HepG2 (cell line): ENCODE data around the gene FEV.

ENCODE experiments used
- AGO1 ChIP-seq: fragments of 200-400 bp; formaldehyde crosslinking; IDR thresholded peaks from 2 replicates; pipeline ENCODE4 v1.6.1; 2017; ENCODE audit warnings: mild to moderate bottlenecking, low read depth, low read length, moderate library complexity; ENCODE audit not compliant: poor library complexity, severe bottlenecking
- JUNB ChIP-seq: sonication (generic); formaldehyde crosslinking; IDR thresholded peaks from 2 replicates; pipeline ENCODE4 v1.8.0; 2022; ENCODE audit warnings: missing genetic modification reagents, mild to moderate bottlenecking, borderline replicate concordance
- MAFF ChIP-seq: IDR thresholded peaks from 2 replicates; pipeline ENCODE4 v1.6.1; 2011; ENCODE audit warnings: low read depth, low read length, improper control_type of control experiment
- RAD21 ChIP-seq: fragments of 450-650 bp; formaldehyde crosslinking; IDR thresholded peaks from 2 replicates; pipeline ENCODE4 v1.5.0; 2020; ENCODE audit warnings: mild to moderate bottlenecking
- SATB2 ChIP-seq: sonication (generic); formaldehyde crosslinking; IDR thresholded peaks from 2 replicates; pipeline ENCODE4 v1.5.0; 2020; ENCODE audit warnings: missing genetic modification reagents
- TCF7 ChIP-seq: sonication (generic); IDR thresholded peaks from 2 replicates; pipeline ENCODE4 v1.6.1; 2016; ENCODE audit warnings: antibody characterized with exemption, low read depth
- ZNF331 ChIP-seq: sonication (generic); formaldehyde crosslinking; IDR thresholded peaks from 2 replicates; pipeline ENCODE4 v1.4.0; 2020; ENCODE audit warnings: missing genetic modification reagents
- ZNF354B ChIP-seq: sonication (generic); formaldehyde crosslinking; IDR thresholded peaks from 2 replicates; pipeline ENCODE4 v1.8.0; 2022; ENCODE audit warnings: mild to moderate bottlenecking, missing genetic modification reagents
- ZNF383 ChIP-seq: sonication (generic); formaldehyde crosslinking; IDR thresholded peaks from 2 replicates; pipeline ENCODE4 v1.4.0; 2020; ENCODE audit warnings: missing genetic modification reagents, mild to moderate bottlenecking, borderline replicate concordance
- ZNF576 ChIP-seq: sonication (generic); formaldehyde crosslinking; IDR thresholded peaks from 2 replicates; pipeline ENCODE4 v1.4.0; 2020; ENCODE audit warnings: mild to moderate bottlenecking, missing genetic modification reagents
- TF ChIP-seq, protein P1 (sequence below): sonication (generic); formaldehyde crosslinking; IDR thresholded peaks from 2 replicates; pipeline ENCODE4 v1.5.0; 2020; ENCODE audit warnings: mild to moderate bottlenecking, missing genetic modification reagents
- TF ChIP-seq, protein P2 (sequence below): sonication (generic); formaldehyde crosslinking; IDR thresholded peaks from 2 replicates; pipeline ENCODE4 v1.5.0; 2020; ENCODE audit warnings: mild to moderate bottlenecking, missing genetic modification reagents, moderate library complexity

DNA sequence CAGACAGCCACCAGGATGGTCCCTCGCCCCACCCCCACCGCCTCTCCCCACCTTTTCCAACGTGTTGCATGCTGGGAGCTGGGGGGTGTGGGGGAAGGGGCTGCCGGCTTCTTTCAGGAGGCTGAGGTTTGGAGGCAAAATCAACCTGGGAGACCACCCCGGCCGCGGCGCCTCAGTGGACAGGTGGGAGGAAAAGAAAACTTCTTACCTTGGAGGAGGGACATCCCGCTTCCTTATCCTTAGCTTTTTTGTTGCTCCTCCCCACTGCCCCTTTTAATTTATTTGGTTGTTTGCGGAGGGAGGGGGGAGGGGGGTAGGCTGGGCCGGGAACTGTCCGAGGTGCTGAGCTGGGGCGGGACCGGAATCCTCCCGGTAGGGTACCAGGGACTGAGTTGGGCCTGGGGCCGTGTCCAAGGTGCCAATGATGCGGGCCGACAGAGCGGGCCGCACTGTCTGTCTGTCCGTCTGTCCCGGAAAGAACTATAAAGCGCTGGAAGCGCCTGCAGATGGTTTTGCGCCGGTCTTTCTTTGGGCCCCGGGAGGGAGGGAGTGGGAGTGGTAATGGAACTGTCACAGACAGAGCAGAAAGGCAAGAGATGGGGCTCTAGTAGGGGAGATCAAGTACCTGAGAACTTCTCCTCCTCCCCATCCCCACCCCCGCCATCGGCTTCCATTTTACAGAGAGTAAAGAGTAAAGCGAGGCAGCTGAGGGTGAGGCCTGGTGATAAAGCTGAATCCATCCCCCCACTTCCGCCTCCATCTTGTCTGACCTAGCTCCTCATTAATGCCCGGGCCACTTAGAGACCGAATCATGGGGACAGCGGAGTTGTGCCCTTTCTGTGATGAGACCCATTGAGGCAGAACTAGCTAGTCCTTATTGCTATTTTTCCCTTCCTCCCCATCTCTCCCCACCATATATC is 23.1 kb downstream of the FEV start:
- TF ChIP-seq ZNF576 (CRISPR knock-in tag) (no peak), JUNB (CRISPR knock-in tag) (no peak), ZNF331 (CRISPR knock-in tag) (no peak), RAD21 (CRISPR knock-in tag) (no peak), SATB2 (no peak), ZNF354B (no peak), AGO1 (no peak), ZNF383 (no peak), TCF7 (no peak), MAFF (no peak)
- TF ChIP-seq, protein P1, sequence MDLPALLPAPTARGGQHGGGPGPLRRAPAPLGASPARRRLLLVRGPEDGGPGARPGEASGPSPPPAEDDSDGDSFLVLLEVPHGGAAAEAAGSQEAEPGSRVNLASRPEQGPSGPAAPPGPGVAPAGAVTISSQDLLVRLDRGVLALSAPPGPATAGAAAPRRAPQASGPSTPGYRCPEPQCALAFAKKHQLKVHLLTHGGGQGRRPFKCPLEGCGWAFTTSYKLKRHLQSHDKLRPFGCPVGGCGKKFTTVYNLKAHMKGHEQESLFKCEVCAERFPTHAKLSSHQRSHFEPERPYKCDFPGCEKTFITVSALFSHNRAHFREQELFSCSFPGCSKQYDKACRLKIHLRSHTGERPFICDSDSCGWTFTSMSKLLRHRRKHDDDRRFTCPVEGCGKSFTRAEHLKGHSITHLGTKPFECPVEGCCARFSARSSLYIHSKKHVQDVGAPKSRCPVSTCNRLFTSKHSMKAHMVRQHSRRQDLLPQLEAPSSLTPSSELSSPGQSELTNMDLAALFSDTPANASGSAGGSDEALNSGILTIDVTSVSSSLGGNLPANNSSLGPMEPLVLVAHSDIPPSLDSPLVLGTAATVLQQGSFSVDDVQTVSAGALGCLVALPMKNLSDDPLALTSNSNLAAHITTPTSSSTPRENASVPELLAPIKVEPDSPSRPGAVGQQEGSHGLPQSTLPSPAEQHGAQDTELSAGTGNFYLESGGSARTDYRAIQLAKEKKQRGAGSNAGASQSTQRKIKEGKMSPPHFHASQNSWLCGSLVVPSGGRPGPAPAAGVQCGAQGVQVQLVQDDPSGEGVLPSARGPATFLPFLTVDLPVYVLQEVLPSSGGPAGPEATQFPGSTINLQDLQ (CRISPR knock-in tag) = no peak
- TF ChIP-seq, protein P2, sequence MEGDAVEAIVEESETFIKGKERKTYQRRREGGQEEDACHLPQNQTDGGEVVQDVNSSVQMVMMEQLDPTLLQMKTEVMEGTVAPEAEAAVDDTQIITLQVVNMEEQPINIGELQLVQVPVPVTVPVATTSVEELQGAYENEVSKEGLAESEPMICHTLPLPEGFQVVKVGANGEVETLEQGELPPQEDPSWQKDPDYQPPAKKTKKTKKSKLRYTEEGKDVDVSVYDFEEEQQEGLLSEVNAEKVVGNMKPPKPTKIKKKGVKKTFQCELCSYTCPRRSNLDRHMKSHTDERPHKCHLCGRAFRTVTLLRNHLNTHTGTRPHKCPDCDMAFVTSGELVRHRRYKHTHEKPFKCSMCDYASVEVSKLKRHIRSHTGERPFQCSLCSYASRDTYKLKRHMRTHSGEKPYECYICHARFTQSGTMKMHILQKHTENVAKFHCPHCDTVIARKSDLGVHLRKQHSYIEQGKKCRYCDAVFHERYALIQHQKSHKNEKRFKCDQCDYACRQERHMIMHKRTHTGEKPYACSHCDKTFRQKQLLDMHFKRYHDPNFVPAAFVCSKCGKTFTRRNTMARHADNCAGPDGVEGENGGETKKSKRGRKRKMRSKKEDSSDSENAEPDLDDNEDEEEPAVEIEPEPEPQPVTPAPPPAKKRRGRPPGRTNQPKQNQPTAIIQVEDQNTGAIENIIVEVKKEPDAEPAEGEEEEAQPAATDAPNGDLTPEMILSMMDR (CRISPR knock-in tag) = no peak
